Testis (tissue), 2 donors: ENCODE measurements around the gene TESPA1.

ENCODE experiments used
- CTCF ChIP-seq, 3 experiments: fragments of 450-650 bp in 2 of 3; fragments of 200-600 bp in 1 of 3; sonication (generic) in 1 of 3; IDR thresholded peaks; one replicate each; pipeline ENCODE4 v1.5.1; 2016 to 2019; ENCODE audit warnings: antibody characterized with exemption in 3 of 3, mild to moderate bottlenecking in 2 of 3, moderate library complexity in 1 of 3
- POLR2A ChIP-seq: fragments of 450-650 bp; IDR thresholded peaks from one replicate; pipeline ENCODE4 v1.6.1; 2017; ENCODE audit warnings: antibody characterized with exemption, mild to moderate bottlenecking, moderate library complexity

- no peak for TF ChIP-seq CTCF (IDR thresholded peaks at IDR 0.05)
- TF ChIP-seq POLR2A, result no peak
These were observed 943 bp downstream of the TESPA1 start for GRCh38 chr12:54983536-54984101.
